Cardiac fibroblast (primary cell): ENCODE data around the gene KCNMA1.

Experiments used
- DNase-seq, 2 donors: peaks; one replicate each; pipeline versions ENCODE4 v3.0.0 to v3.0.0-alpha.2; 2010; ENCODE audit warnings: low read depth in 2 of 2
- H3K4me3 ChIP-seq, 2 donors: replicated peaks in 1 of 2; 1 replicate in 1 of 2; 2 replicates in 1 of 2; pipeline ENCODE4 v1.5.1; 2011; ENCODE audit warnings: low read depth in 2 of 2, low read length in 2 of 2, mild to moderate bottlenecking in 2 of 2, moderate library complexity in 1 of 2
- TF ChIP-seq, protein P1 (sequence below): IDR thresholded peaks from one replicate; pipeline ENCODE4 v1.5.1; 2011; ENCODE audit warnings: low read depth, mild to moderate bottlenecking, low read length, inconsistent platforms

The KCNMA1 gene

DNA sequence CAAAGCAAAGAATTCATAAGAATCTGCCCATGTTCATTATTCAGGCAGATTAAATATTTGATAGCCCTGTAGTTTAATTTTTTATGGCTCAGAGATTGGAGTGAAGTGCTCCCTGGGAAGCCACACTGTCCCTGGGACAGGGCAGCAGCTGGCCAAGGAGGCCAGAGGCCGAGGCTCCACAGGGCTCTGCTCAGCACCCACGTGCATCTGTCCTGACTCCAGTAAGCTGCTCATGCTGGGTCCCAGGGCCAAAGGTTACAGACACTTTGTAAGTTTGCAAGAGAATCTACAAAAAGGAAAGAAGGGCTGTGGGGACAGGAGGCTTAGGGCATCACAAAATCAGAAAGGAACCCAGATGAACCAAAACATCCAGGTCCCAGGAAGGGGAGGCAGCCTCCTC lies 155.5 kb downstream of the KCNMA1 start:
- TF ChIP-seq, protein P1, sequence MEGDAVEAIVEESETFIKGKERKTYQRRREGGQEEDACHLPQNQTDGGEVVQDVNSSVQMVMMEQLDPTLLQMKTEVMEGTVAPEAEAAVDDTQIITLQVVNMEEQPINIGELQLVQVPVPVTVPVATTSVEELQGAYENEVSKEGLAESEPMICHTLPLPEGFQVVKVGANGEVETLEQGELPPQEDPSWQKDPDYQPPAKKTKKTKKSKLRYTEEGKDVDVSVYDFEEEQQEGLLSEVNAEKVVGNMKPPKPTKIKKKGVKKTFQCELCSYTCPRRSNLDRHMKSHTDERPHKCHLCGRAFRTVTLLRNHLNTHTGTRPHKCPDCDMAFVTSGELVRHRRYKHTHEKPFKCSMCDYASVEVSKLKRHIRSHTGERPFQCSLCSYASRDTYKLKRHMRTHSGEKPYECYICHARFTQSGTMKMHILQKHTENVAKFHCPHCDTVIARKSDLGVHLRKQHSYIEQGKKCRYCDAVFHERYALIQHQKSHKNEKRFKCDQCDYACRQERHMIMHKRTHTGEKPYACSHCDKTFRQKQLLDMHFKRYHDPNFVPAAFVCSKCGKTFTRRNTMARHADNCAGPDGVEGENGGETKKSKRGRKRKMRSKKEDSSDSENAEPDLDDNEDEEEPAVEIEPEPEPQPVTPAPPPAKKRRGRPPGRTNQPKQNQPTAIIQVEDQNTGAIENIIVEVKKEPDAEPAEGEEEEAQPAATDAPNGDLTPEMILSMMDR = no peak
- no peak for DNase-seq
- no peak overlapping the region for H3K4me3 ChIP-seq

DNA sequence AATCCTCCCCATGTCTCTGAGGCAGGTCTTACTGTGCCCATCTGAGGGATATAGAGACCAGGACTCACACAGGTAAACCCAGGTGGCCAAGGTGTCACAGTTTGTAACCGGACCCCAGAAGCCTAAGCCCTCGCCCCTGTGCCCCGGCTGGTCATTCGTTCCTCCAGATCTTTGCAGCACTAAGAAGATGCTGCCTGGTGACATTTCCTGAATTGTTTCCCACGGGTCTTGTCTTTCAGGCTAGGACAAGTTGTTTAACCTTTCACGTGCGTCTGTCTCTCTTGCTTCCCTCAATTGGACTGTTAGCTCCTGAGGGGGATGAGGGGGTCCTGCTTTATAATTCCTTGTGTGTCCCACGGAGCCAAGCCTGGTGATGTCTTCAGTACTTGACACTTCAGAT lies 158.0 kb downstream of the KCNMA1 start:
- no peak overlapping the region for H3K4me3 ChIP-seq
- TF ChIP-seq, protein P1 = no peak
- no peak for DNase-seq

DNA sequence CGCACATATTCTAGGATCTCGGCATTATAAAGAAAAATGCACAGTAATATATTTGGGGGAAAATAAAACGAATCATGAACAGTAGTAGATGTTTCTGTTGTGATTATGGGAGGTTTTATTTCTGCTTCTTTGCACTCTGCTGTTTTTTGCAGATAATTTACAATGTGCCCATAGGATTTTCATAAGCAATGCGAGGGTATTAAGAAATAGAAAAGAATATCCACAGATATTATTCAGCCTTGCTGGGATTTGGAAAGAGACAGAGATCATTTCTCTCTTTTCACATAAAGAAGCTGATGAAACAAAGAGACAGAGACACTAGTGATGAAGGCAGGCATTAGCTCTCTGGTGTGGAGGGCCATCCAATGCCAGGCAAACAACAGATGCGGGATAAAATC lies 158.6 kb downstream of the KCNMA1 start:
- H3K4me3 ChIP-seq = no peak overlapping the region
- DNase-seq = no peak
- TF ChIP-seq, protein P1 = no peak

DNA sequence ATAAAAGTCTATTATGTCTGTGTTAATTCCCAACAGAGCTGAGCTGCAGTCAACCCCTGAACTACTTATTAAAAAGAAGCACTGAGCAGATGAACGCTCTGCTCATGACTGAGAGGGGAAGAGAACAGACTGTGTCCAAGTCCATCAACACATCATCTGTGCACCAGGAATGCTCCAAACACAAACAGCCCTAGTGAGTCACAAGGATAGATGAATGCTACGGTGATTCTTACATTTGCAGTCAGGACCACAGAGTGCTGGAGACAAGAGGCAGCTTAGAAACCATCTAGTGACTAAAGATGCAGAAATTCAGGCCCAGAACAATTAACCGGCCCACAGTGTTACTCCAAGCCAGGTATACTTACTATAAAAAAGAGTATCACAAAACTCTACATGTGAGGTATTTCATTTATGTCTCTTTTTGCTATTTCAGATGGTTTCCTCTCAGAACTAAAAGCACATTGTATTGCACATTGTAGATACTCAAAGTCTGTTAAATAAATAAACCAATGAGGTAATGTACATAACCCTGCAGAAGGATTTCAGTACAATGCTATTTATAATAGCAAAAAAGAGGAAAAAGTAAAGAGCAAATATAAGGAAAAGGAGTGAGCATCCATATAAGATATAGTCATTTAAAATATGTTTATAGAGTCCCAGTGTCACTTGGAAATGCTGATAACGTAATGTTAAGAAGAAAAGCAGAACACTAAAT lies 159.2 kb downstream of the KCNMA1 start:
- no peak overlapping the region for H3K4me3 ChIP-seq
- TF ChIP-seq, protein P1 = no peak

DNA sequence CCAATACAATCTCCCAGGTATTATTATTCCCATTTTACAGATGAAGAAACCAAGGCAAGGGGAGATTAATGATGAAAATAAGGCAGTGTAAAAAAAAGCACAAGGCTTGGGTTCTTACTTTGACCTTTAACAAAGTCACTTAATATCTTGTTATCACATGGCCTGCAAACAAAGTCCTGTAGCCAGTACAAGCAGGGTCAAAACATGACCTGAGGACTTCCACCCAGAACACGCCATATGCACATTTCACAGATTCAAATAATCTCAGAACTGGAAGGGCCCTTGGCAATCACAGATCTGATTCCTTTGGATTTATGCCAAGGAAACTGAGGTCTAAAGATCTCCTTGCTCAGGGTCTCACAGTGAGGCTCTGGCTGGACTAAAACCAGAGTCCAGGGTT lies 162.1 kb downstream of the KCNMA1 start:
- no peak overlapping the region for H3K4me3 ChIP-seq
- DNase-seq = no peak
- TF ChIP-seq, protein P1 = no peak

More for the DNA sequence above, 159.2 kb downstream of the KCNMA1 start:
- DNase-seq = peak; percentile 45 to 79

DNA sequence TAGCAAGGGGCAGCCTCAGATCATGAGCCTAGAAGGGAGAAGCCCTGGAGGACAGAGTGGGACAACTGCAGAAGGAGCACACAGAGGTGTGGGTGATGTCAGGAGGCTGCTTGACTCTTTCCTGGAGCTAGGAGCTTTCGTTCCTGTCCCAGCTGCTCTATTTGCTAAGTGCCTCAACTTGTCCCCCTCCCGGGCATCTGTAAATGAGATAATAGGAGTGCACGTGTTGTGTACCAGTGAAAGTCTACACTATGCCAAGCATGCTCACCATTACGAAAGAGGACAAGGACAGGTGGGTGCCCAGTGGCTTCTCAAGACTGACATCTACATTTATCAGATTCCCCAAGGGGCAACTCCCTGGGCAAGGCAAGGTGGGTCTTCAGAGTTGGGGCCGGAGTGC lies 162.7 kb downstream of the KCNMA1 start:
- TF ChIP-seq, protein P1 = no peak
- DNase-seq = no peak
- H3K4me3 ChIP-seq = no peak overlapping the region

DNA sequence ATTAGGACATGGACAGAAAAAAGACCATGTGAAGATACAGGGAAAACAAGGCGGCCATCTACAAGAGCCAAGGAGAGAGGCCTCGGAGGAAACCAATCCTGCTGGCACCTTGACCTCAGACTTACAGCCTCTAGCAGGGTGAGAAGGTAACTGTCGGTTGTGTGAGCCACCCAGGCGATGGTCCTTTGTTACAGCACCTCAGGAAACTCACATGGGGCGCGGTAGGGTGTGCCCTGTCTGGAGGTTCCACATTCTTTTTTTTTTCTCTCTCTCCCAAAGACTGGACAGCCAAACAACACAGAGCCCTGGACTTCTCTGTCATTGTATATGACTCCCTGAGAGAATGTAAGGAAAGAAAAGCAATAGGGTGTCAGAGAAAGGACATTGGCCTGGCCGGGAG lies 163.2 kb downstream of the KCNMA1 start:
- TF ChIP-seq, protein P1 = no peak
- H3K4me3 ChIP-seq = no peak overlapping the region
- DNase-seq = no peak
